ENCODE results near the gene PRKD3. TPM values are rescaled to one million over a fixed set of nuclear protein-coding genes. Genes with fewer than 3 reads are reported as not detected.

PRKD3 gene
- total and polyA plus RNA-seq, 2 of the 13 experiments (the other 11 are each of a cell fraction or from before 2014, with no cell fraction given): 11.6 to 38.4 TPM

DNA sequence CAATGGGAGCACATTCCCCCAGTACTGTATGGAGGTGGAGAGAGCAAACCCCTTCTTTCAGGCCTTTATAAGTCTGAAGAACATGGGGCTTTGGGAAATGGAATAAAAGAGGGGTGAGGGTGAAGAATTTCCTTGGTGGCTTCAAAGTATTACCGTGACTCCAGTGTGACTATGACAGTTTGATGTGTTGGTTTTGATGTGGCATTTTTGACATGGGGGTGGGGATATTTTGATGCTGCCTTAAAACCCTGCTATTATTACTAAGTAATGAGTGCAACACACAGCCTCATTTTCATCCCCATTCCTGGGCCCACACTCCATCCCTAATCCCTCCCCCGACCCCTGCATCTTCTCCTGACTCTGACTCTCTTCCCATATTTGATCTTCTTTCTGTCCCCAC lies 43.4 kb upstream of the PRKD3 start:
- no peak for FAIRE-seq
- CTCF ChIA-PET (ENCODE audit: low intra/inter-chr PET ratio, low total read pairs): no interaction called here
- intact Hi-C loops (cut with micrococcal nuclease; ENCODE audit: unreplicated experiment): no loop called here

More for the DNA sequence above, 43.4 kb upstream of the PRKD3 start:
- Histone ChIP-seq H3K9me3 (ENCODE audit: low read length) (no peaks in the 10 kb centered on the region), H3K4me3 (replicated peaks in 1 of 3; ENCODE audit: insufficient read depth in 1 of 3, low read depth in 2 of 3, low read length in 3 of 3) (no peak overlapping the region), H3K4me2 (ENCODE audit: low read depth, low read length) (no peak overlapping the region), H4K20me1 (ENCODE audit: insufficient read depth, low read length) (no peaks in the 10 kb centered on the region), H2AFZ (ENCODE audit: low read length) (no peak overlapping the region), H3K4me1 (ENCODE audit: insufficient read depth, low read length) (no peaks in the 10 kb centered on the region), H3K36me3 (replicated peaks in 1 of 2; ENCODE audit: control insufficient read depth in 1 of 2, insufficient read depth in 2 of 2, low read length in 2 of 2) (no peaks in the 10 kb centered on the region), H3K79me2 (ENCODE audit: insufficient read depth, low read length) (no peaks in the 10 kb centered on the region), H3K27ac (ENCODE audit: extremely low read length, insufficient read depth, low read length) (no peak overlapping the region), H3K9ac (ENCODE audit: insufficient read depth, low read depth, low read length) (no peak overlapping the region), H3K27me3 (ENCODE audit: control insufficient read depth in 1 of 2, insufficient read depth in 2 of 2, low read length in 2 of 2) (no peaks in the 10 kb centered on the region; a peak in 3 of 5 replicates)
- no TSS peak for BruUV-seq (replicated peaks)
- WGBS (ENCODE audit: low lambda C conversion rate): 0% methylated on average over 2 of the region's 2 CpGs
- no peak for DNase-seq (ENCODE audit: low spot score)
- in situ Hi-C loops (cut with HindIII; ENCODE audit: extremely low pct_ligation_motif_present, low pct_unique_long_range_greater_than_20kb): no loop called here
- TF ChIP-seq PPARG (CRISPR knock-in tag; conservative IDR thresholded peaks at IDR 0.05) (no peak), DNMT3B (CRISPR knock-in tag; conservative IDR thresholded peaks at IDR 0.05) (no peak), ZKSCAN8 (CRISPR knock-in tag; IDR thresholded peaks at IDR 0.05; ENCODE audit: borderline replicate concordance) (no peak), FOXK2 (IDR thresholded peaks at IDR 0.05) (no peak), GTF3A (CRISPR knock-in tag; conservative IDR thresholded peaks at IDR 0.05) (no peak), JDP2 (CRISPR knock-in tag; IDR thresholded peaks at IDR 0.05; ENCODE audit: borderline replicate concordance) (no peak)
- TF ChIP-seq, protein P1, sequence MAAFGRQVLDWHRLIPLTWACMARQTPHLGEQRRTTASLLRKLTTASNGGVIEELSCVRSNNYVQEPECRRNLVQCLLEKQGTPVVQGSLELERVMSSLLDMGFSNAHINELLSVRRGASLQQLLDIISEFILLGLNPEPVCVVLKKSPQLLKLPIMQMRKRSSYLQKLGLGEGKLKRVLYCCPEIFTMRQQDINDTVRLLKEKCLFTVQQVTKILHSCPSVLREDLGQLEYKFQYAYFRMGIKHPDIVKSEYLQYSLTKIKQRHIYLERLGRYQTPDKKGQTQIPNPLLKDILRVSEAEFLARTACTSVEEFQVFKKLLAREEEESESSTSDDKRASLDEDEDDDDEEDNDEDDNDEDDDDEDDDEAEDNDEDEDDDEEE (CRISPR knock-in tag; IDR thresholded peaks at IDR 0.05): no peak
- TF ChIP-seq, protein P2, sequence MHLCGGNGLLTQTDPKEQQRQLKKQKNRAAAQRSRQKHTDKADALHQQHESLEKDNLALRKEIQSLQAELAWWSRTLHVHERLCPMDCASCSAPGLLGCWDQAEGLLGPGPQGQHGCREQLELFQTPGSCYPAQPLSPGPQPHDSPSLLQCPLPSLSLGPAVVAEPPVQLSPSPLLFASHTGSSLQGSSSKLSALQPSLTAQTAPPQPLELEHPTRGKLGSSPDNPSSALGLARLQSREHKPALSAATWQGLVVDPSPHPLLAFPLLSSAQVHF (CRISPR knock-in tag; IDR thresholded peaks at IDR 0.05): no peak
- TF ChIP-seq, protein P3, sequence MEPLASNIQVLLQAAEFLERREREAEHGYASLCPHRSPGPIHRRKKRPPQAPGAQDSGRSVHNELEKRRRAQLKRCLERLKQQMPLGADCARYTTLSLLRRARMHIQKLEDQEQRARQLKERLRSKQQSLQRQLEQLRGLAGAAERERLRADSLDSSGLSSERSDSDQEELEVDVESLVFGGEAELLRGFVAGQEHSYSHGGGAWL (CRISPR knock-in tag; IDR thresholded peaks at IDR 0.05): no peak
- TF ChIP-seq, protein P4, sequence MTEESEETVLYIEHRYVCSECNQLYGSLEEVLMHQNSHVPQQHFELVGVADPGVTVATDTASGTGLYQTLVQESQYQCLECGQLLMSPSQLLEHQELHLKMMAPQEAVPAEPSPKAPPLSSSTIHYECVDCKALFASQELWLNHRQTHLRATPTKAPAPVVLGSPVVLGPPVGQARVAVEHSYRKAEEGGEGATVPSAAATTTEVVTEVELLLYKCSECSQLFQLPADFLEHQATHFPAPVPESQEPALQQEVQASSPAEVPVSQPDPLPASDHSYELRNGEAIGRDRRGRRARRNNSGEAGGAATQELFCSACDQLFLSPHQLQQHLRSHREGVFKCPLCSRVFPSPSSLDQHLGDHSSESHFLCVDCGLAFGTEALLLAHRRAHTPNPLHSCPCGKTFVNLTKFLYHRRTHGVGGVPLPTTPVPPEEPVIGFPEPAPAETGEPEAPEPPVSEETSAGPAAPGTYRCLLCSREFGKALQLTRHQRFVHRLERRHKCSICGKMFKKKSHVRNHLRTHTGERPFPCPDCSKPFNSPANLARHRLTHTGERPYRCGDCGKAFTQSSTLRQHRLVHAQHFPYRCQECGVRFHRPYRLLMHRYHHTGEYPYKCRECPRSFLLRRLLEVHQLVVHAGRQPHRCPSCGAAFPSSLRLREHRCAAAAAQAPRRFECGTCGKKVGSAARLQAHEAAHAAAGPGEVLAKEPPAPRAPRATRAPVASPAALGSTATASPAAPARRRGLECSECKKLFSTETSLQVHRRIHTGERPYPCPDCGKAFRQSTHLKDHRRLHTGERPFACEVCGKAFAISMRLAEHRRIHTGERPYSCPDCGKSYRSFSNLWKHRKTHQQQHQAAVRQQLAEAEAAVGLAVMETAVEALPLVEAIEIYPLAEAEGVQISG (CRISPR knock-in tag; IDR thresholded peaks at IDR 0.05): no peak
- POLR2A ChIA-PET: no interaction called here
- ATAC-seq: no peak
